Thyroid gland (tissue), 4 donors: ENCODE results near the gene NCOR1.

Experiments
- POLR2A ChIP-seq, 2 donors: fragments of 450-650 bp; IDR thresholded peaks; one replicate each; pipeline ENCODE4 v1.6.1; 2017; ENCODE audit warnings: antibody characterized with exemption in 2 of 2, mild to moderate bottlenecking in 2 of 2, moderate library complexity in 1 of 2
- TF ChIP-seq, protein P1 (sequence below), 6 experiments: fragments of 200-600 bp in 3 of 6; fragments of 450-650 bp in 3 of 6; sonication (generic) in 3 of 6; IDR thresholded peaks; one replicate each; pipeline ENCODE4 v1.5.1; 2016 to 2019; ENCODE audit warnings: antibody characterized with exemption in 6 of 6, mild to moderate bottlenecking in 2 of 6, inconsistent platforms in 1 of 6, moderate library complexity in 1 of 6

DNA sequence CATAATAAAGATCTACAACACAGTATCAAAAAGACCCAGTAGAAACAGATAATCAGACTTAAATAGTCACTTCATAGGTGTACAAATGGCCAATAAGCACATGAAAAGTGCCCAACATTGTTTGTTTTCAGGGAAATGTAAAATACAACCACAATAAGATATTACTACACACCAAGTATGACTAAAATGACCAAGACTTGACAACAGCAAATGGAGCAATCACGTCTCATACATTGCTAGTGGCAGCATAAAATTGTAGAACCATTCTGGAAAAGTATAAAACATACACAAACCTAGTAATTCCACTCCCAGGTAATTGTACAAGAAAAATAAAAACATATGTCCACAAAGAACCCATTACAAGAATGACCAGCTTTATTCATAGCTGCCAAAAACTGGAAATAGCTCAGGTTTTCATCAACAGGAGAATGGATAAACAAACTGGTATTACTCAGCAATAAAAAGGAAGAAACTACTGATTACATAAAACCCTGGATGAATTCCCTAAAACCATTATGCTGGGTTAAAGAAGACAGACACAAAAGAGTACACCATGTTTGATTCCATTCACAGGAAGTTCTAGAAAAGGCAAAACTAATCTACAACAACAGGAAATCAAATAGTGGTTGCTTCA is 130.2 kb downstream of the NCOR1 start:
- TF ChIP-seq POLR2A (IDR thresholded peaks at IDR 0.05) = no peak
- TF ChIP-seq, protein P1, sequence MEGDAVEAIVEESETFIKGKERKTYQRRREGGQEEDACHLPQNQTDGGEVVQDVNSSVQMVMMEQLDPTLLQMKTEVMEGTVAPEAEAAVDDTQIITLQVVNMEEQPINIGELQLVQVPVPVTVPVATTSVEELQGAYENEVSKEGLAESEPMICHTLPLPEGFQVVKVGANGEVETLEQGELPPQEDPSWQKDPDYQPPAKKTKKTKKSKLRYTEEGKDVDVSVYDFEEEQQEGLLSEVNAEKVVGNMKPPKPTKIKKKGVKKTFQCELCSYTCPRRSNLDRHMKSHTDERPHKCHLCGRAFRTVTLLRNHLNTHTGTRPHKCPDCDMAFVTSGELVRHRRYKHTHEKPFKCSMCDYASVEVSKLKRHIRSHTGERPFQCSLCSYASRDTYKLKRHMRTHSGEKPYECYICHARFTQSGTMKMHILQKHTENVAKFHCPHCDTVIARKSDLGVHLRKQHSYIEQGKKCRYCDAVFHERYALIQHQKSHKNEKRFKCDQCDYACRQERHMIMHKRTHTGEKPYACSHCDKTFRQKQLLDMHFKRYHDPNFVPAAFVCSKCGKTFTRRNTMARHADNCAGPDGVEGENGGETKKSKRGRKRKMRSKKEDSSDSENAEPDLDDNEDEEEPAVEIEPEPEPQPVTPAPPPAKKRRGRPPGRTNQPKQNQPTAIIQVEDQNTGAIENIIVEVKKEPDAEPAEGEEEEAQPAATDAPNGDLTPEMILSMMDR (IDR thresholded peaks at IDR 0.05) = no peak
